ENCODE results near the gene FAM193A.

The FAM193A gene

DNA sequence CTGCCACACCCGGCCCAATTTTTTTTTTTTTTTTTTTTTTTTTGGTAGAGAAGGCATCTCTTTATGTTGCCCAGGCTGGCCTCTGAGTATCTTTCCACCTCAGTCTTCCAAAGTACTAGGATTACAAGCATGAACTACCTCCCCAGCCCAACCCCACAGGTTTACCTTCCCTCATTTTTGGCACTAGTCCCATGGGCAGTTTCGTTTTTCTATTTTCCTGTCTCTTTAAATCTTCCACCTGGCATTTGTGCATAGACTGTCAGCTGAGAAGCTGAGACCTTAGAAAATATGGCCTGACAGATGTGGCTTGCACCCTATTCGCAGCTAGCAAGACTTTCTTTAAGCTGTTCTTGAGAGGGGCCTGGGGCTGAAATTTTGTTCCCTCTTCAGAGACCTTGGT is 191.8 kb downstream of the FAM193A start:
- Histone ChIP-seq H3K36me3 (ENCODE audit: insufficient read depth, low read length) (no peaks in the 10 kb centered on the region), H3K27me3 (ENCODE audit: insufficient read depth, low read length) (no peaks in the 10 kb centered on the region), H2AFZ (ENCODE audit: low read length) (no peak overlapping the region), H3K79me2 (ENCODE audit: insufficient read depth, low read length) (no peaks in the 10 kb centered on the region), H3K9ac (ENCODE audit: low read length) (no peak overlapping the region), H3K9me3 (ENCODE audit: low read length) (no peaks in the 10 kb centered on the region), H3K27ac (ENCODE audit: low read depth, low read length, poor library complexity, severe bottlenecking) (no peak overlapping the region), H3K4me3 (ENCODE audit: low read depth, low read length, poor library complexity, severe bottlenecking) (no peak overlapping the region), H3F3A (ENCODE audit: insufficient read depth, low read length) (no peaks in the 10 kb centered on the region), H4K20me1 (ENCODE audit: insufficient read depth, low read length) (no peaks in the 10 kb centered on the region), H3K9me2 (ENCODE audit: low read depth, low read length) (no peaks in the 10 kb centered on the region), H3K4me1 (ENCODE audit: insufficient read depth, low read length, severe bottlenecking) (no peaks in the 10 kb centered on the region), H3K4me2 (ENCODE audit: low read length) (no peak overlapping the region)
- TF ChIP-seq, protein P1, sequence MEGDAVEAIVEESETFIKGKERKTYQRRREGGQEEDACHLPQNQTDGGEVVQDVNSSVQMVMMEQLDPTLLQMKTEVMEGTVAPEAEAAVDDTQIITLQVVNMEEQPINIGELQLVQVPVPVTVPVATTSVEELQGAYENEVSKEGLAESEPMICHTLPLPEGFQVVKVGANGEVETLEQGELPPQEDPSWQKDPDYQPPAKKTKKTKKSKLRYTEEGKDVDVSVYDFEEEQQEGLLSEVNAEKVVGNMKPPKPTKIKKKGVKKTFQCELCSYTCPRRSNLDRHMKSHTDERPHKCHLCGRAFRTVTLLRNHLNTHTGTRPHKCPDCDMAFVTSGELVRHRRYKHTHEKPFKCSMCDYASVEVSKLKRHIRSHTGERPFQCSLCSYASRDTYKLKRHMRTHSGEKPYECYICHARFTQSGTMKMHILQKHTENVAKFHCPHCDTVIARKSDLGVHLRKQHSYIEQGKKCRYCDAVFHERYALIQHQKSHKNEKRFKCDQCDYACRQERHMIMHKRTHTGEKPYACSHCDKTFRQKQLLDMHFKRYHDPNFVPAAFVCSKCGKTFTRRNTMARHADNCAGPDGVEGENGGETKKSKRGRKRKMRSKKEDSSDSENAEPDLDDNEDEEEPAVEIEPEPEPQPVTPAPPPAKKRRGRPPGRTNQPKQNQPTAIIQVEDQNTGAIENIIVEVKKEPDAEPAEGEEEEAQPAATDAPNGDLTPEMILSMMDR (IDR thresholded peaks at IDR 0.05; ENCODE audit: low read length), result no peak
- no peak for TF ChIP-seq EZH2 (IDR thresholded peaks at IDR 0.05; ENCODE audit: borderline replicate concordance, low read length)

DNA sequence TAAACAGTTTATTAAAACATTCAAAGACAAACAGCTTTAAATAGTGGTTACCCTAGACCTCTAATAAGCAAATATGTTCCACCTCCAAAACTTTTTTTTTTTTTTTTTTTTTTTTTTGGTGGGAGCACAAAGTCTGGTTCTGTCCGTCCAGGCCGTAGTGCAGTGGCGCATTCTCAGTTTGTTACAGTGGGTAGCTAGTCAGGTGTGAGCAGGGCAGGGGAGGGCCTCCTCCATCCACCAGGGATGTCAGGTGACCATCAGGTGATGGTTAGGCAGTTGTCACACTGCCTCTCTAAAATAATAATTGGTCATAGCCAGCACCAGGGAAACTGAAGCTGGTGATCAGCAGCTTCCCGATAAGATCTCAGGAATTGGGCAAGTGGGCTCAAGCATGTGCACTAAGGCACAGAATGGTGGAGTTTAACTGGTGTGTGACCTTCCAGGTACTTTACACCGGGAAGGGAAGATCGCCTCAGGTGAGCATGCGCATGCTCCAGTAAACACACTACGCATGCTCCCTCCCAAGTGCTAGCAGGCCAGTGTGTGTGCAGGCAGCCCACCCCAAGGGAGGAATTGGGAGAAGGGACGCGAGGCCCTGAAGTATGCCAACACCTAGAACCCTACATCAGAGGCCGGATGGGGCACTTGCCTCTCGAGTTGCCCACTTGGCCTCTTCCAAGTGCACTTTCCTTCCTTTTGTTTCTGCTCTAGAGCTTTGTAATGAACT is 192.5 kb downstream of the FAM193A start:
- no peaks in the 10 kb centered on the region for H3K36me3 ChIP-seq (ENCODE audit: insufficient read depth, low read length)

DNA sequence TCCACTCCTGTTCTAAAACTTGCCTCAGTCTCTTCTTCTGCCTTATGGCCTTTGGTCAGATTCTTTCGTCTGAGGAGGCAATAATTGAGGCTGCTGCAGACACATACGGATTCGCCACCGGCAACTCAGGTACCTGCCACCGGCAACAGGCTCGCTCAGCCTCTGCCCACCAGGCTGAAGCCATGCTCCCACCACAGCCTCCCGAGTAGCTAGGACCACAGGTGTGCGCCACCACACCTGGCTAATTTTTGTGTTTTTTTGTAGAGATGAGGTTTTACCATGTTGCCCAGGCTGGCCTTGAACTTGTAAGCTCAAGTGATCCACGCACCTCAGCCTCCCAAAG is 193.1 kb downstream of the FAM193A start:
- Histone ChIP-seq H3K4me2 (ENCODE audit: low read length) (no peak overlapping the region), H3K4me1 (ENCODE audit: insufficient read depth, low read length, severe bottlenecking) (no peaks in the 10 kb centered on the region), H3K36me3 (ENCODE audit: insufficient read depth, low read length) (no peaks in the 10 kb centered on the region)

More for the DNA sequence above, 192.5 kb downstream of the FAM193A start:
- H3K9me2 ChIP-seq (ENCODE audit: low read depth, low read length), result no peaks in the 10 kb centered on the region
- H3F3A ChIP-seq (ENCODE audit: insufficient read depth, low read length), result no peaks in the 10 kb centered on the region
- H3K27ac ChIP-seq (ENCODE audit: low read depth, low read length, poor library complexity, severe bottlenecking), result no peak overlapping the region
- H3K27me3 ChIP-seq (ENCODE audit: insufficient read depth, low read length), result no peaks in the 10 kb centered on the region
- H3K4me3 ChIP-seq (ENCODE audit: low read depth, low read length, poor library complexity, severe bottlenecking), result no peak overlapping the region
- TF ChIP-seq, protein P1 (IDR thresholded peaks at IDR 0.05; ENCODE audit: low read length), result no peak
- no peak for TF ChIP-seq EZH2 (IDR thresholded peaks at IDR 0.05; ENCODE audit: borderline replicate concordance, low read length)
- no peaks in the 10 kb centered on the region for H4K20me1 ChIP-seq (ENCODE audit: insufficient read depth, low read length)
- no peak overlapping the region for H2AFZ ChIP-seq (ENCODE audit: low read length)
- H3K4me1 ChIP-seq (ENCODE audit: insufficient read depth, low read length, severe bottlenecking), result no peaks in the 10 kb centered on the region
- H3K9me3 ChIP-seq (ENCODE audit: low read length), result no peaks in the 10 kb centered on the region
- no peak overlapping the region for H3K4me2 ChIP-seq (ENCODE audit: low read length)
- H3K9ac ChIP-seq (ENCODE audit: low read length), result no peak overlapping the region
- H3K79me2 ChIP-seq (ENCODE audit: insufficient read depth, low read length), result no peaks in the 10 kb centered on the region

More for the DNA sequence above, 193.1 kb downstream of the FAM193A start:
- no peak overlapping the region for H3K9ac ChIP-seq (ENCODE audit: low read length)
- H4K20me1 ChIP-seq (ENCODE audit: insufficient read depth, low read length), result no peaks in the 10 kb centered on the region
- no peaks in the 10 kb centered on the region for H3K79me2 ChIP-seq (ENCODE audit: insufficient read depth, low read length)
- H2AFZ ChIP-seq (ENCODE audit: low read length), result no peak overlapping the region
- no peaks in the 10 kb centered on the region for H3K9me2 ChIP-seq (ENCODE audit: low read depth, low read length)
- no peaks in the 10 kb centered on the region for H3K27me3 ChIP-seq (ENCODE audit: insufficient read depth, low read length)
- H3F3A ChIP-seq (ENCODE audit: insufficient read depth, low read length), result no peaks in the 10 kb centered on the region
- H3K4me3 ChIP-seq (ENCODE audit: low read depth, low read length, poor library complexity, severe bottlenecking), result no peak overlapping the region
- H3K27ac ChIP-seq (ENCODE audit: low read depth, low read length, poor library complexity, severe bottlenecking), result no peak overlapping the region
- H3K9me3 ChIP-seq (ENCODE audit: low read length), result no peaks in the 10 kb centered on the region
- TF ChIP-seq, protein P1 (IDR thresholded peaks at IDR 0.05; ENCODE audit: low read length), result no peak
- no peak for TF ChIP-seq EZH2 (IDR thresholded peaks at IDR 0.05; ENCODE audit: borderline replicate concordance, low read length)

All from OCI-LY1 (cell line).